Stimulated activated CD4-positive, alpha-beta T cell treated with anti-CD3 and anti-CD28 coated beads, Interleukin-2, amount 100 ng/mL, for 24 hours (primary cell): Measurements from ENCODE around the gene CADM1.

Experiments
- DNase-seq, 2 donors: peaks; one replicate each; pipeline ENCODE4 v3.0.0-alpha.2; 2020

Gene CADM1

DNA sequence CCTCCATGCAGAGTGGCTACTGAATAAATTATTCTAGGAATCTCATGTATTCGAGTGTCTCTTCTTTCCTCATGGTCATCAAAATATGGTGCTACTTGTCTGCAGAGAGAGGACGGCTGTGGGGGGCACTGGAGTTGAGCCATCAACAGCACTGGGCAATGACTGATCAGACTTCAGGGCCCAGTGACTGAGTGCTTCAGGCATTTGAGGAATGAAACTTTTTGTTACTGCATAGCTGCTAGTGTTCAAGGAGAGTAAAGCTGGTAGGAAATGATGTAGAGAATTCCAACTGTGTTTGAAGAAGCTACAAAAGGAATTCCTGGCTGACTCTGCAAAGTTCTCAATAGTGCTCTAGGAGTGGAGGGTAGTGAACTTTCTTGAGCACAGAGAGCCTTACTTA, 277.7 kb downstream of the CADM1 start:
- DNase-seq: no peak

DNA sequence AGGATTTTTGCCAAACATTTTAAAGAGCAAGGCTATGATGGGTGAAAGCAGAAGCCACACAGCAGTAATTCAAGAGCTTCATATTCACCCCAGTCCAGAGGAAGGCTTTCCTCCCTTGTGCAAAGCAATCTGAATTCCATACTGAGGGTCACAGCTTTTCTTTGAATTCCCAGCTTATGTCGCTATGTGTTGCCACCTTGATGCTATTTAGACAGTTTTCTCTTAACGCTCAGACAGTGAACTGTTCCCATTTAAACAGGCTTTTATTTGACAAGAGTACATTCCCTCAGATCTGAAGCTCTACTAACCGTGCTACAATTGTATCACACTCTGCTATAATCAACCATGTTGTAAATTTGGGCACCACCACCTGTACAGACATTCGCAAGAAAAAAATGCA, 279.7 kb downstream of the CADM1 start:
- no peak for DNase-seq

DNA sequence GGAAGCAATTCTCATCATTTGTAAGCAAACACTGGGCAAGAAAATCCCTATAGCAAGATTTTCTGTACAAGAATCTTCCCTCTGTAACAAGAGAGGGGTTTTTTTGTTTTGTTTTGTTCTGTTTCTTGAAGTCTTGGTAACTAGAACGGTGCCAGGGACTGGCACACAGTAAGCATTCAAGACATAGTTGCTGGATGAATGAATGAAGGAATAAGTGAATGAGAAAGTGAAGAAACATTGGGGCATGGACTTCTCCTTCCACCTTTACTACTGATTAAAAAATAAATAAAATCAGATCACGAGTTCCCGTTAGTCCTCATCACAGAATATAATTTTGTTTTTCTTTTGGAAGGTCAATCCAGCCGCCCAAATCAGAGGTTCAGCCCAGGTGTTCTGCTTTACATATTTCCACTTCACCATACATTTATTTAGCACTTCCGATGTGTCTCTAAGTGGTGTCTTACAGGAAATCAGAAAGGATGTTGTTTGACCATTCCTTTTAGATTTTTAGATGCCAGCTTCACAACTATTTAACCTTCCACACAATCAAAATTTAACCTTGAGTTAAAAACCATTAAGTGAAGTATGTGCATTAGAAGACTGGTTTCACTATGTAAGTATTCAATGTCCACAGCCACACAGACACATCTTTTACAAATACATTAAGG, 281.2 kb downstream of the CADM1 start:
- DNase-seq: no peak

DNA sequence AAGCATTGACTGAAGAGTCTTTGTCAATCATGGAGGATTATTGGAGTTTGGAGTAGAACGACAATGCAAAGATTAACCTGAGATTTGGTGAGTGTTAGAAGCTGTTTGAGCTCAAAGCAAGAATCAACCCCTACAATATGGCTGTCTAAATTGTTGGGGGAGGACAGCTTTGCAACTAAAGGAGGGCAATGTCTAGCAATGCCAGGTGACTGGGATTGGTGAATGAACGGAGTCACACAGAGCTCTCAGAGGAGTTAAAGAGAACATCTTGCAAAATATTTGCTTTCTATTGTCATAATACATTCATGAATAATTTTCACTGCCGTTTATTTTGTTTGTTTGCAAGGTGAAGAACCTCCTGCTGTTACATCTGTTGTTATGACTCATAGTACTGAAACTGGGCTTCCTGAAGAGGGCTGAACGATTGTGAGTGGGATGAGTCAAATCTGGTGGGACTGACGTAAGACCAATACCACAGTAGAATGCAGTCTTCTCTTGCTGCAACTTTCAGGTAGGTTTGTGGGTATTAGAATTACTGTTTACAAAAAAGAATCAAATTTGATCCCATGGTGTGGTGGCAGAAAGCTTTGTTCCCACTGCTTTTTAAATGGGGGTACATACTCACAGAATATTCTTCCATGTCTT, 281.9 kb downstream of the CADM1 start:
- DNase-seq: peak in 1 of 2 donors; percentile 18

DNA sequence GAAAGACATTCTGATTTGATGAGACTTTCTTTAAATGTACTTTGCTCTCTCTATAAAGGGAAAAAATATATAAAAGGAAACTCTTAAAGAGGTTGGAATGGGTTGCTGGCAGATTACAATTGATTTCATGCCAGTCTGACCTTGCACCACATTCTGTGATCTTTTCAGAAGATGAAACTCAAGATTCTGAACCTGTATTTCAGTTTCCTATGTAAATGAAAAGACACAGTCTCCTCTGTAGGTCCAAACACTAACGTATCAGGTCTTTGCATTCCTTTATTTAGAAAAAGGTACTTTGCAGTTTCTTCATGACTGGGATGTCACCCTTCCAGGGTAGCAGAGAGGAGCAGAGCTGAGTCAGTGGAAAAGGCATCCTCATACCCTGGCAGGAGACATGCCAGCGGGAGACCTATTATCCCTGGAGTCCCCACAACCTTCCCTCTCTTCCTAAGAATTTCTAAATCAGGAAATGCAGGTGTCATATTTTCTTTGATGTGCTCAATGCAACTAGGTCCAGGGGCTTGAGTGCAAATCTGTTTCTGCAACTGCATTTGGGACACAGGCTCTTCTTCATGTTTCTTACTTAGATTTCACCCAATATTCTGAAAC, 282.6 kb downstream of the CADM1 start:
- no peak for DNase-seq

DNA sequence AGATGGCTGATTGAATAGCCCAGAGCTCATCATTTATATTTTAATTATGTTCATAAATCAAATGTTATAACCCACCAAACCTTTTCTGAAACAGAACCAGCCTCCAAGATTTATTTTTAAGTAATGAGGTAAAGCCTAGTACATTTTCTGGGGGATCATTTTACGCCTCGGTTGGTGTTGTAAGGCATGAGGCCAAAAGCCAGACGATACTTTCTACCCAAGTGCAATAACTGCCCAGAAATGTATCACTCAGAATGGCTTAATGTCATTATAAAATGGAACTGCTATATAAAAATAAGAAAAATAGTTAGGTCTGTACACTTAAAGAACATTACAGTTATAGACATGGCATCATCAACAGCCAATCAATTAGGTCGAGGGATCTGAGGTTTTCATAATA, 283.3 kb downstream of the CADM1 start:
- DNase-seq: no peak

DNA sequence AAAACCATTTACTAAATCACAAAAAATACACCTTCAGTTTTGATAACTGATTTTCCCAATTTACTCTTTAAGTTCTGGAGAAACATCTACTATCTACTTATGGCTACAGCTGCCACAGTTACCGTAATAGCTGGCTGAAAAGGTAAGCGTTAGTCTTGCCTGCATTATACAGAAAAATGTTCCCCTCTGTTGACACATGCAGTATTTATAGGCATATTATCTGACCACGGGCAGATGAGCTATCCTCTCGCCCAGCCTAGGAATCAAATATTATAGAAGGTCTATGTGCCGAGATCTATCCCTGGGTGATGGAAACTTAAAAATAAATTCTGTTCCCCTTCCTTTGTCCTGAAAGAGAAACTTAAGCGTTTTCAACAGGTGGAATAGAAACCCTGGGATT, 283.8 kb downstream of the CADM1 start:
- DNase-seq: no peak

DNA sequence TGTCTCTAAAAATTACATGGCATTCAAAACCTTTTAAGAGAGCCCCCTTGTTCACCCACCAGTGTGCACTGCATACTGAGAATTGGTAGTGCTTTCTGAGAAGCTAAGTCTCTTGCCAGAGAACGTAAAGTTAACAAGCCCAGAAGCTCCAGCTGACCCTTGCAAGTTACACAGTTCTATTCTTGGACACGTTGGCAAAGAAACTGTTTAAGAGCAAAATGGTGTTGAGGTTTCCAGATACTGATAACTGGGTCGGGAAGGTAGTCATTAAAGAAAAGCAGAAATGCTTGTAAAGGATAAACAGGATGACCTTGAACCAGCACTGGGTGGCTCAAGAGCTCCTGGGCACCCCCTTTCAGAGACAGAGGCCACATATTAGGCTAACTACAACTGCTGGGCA, 284.8 kb downstream of the CADM1 start:
- no peak for DNase-seq

DNA sequence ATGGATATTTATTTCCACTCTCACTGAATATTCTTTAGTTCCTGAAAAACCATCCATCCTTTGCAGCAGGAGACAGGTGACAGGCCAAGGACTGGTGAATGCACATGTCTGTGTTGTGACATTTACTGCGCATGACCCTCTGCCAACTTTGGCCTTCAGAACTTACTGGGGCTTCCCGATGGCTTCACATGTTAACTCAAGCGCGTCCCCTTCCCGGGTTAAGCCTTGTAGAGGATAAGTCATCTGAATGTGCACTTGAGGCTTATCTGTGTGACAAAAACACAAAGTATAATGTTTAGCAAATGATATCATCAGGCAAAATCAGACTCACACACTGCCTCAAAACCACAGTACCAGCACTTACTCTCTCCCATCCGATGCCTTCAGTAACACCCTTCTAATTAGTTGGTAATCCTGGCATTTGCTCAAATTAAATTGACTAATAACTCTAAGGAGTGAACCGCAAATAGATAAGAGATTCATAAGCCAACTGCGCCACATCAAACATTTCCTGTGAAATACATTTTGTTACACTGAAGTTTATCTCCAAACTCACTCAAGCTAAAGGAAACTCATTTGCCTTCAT, 286.4 kb downstream of the CADM1 start:
- no peak for DNase-seq

DNA sequence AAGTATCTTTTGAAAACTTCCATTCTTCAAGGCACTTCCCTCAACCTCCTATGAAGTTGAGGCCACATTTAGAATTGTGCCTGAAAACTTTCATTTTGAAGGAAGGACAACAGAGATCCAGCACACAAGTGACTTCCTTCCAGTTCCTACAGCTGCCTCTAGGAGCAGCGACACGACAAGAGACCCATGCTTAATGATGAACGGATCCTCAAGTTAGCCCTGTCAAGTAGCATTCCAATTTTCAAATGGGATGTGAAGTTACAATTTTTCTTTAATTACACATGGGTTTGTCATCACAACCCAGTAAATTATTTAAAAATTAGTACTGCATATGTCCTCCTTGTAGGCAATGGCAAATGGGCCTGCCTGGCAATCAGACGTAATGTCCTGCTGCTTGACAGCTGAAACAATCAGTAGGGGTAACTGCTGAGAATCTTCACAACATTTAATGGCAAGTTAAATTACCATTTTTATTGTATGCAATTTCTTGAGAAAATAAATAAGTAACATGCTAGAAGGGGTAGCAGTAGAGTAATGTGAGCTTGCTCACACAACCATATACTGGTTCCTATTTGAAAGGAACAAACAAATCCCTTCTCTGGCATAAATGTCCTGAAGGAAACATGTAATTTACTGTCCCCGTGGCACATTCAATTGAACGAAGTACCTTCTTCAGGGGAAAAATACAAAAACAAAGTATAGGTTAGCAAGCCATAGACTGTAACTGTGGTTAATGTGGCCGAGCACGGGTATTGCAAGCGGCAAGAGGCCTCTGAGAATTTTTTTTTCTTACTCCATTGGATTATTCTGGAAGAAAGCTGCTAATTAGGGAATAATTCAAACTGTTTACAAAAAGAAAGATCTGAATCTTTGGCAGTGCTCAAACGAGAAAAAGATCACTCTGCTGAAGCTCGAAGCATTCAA, 288.3 kb downstream of the CADM1 start:
- DNase-seq: no peak

DNA sequence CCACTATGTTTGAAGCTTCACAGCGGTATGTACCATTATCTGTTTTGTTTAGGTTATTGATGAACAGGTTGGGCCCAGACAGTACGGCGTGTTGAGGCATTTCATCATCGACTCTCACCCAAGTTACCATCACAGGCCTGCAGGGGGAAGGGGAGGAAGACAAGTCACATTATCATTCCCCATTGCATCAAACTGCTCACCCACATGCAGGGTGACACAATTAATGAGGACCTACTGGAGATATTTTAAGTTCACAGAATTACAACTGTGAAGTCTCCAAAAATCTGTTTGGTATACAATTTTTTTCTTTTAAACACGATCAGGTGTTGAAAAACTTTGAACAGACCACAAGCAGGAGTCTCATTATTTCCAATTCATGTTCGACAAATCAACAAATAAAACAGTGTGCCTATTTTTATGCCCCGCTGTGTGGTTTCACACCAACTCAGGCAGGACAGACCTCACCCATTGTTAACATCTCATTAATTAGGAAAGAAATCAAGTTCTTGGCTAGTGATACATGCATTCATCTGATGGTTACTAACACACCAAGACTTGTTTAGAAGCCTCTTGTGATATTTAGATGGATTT, 289.5 kb downstream of the CADM1 start:
- DNase-seq: no peak

DNA sequence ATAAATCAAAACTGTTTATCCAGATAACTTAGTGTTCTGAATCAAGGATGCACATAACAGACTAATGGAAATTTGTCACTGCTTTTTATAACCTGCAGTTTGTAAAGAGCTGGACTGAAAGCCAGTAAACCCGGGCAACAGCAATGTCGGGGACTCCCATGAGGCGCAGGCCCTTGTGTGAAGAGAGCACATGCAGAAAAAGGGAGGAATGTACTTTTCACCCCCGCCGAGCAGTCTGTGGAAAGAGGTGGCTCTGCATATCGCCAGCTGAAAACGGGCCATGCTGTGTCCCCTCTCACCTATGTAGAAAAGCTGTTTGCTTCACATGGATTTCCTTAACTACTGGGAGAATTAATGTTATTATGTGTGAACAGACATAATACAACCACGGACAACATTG, 291.2 kb downstream of the CADM1 start:
- DNase-seq: no peak

DNA sequence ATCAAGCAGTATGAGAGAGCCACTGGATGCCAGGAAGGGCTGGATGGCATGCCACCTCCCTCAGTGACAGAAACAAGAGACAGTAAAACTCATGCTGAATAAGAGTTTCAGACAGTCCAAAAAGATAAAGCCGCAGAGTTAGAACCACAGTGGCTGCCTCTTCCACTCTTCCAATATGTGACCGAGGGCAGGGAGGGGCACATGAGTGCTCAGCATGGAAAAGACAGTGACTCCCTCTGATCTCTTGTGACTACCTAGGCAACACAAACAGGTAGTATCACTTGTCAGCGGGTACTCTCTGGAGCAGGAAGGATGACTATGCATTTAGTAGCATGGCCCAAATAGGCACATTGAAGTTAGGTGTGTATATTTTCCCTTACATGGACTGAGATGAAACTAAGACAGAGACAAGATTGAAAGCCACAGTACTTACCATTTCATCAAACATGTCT, 295.4 kb downstream of the CADM1 start:
- DNase-seq: no peak

DNA sequence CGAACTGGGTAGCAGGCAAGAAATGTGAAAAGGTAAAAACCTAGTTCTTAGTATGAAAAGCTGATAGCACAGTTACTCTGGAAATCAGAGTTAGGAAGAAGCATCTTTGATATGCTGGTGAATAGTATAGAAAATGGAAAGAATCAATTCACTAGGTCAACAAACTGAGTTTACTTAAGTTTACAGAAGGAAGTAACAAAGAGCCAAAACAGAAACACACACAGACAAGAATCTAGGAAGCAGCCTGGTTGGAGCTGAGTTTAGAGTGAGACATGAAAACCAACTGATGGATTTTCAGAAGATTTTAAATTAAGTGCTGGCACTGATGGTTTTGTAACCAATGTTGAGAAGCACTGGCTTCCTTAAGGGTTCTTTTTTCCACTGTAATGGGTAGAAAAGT, 296.3 kb downstream of the CADM1 start:
- no peak for DNase-seq

DNA sequence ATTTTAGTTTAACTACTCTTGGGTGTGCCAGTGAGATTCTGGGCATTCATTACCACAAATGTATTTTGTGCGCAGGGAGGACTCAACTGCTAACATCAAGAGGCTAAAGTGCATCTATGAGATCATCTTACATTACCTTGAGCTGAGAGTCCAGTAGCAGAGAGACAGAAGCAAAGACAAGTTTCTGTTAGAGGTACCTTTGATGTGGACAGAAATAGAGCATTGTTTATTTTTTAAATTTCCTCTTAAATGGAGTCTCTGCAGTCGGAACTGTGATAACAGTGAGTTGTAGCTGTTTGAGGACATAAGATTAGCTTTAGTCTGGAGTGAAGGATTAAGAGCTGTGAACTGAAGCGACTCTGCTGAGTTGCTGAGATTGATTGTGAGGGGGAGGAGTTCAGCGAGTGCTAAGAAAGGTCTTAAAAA, 297.0 kb downstream of the CADM1 start:
- DNase-seq: no peak

DNA sequence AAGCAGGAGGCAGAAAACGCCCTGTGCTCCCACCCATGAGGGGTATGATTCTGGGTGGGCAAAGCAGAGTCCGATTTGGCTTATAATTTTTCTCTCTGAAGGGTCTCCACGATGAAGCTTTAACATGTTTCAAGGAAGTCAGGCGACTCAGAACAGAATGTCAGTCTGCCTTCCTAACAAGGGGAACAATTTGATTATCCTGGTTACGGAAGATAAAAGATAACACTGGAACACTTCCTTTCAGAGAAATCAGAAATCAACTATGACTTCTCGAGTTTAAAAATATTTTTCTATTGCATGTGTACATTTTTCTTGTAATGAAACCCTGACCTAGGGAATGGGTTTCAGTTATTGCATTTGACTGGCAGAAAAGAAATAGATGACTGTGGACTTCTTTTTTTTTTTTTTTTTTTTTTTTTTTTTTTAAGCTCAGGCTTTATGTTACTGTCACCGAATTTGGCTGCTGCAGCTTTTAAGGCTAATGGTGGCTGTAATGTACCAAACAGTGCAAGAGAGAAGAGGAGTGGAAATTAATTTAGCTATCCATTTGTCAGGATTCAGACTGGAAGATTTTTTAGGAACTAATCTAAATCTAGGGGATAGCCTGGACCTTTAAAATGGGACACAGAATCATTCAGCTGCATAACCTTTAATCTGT, 297.7 kb downstream of the CADM1 start:
- DNase-seq: no peak

DNA sequence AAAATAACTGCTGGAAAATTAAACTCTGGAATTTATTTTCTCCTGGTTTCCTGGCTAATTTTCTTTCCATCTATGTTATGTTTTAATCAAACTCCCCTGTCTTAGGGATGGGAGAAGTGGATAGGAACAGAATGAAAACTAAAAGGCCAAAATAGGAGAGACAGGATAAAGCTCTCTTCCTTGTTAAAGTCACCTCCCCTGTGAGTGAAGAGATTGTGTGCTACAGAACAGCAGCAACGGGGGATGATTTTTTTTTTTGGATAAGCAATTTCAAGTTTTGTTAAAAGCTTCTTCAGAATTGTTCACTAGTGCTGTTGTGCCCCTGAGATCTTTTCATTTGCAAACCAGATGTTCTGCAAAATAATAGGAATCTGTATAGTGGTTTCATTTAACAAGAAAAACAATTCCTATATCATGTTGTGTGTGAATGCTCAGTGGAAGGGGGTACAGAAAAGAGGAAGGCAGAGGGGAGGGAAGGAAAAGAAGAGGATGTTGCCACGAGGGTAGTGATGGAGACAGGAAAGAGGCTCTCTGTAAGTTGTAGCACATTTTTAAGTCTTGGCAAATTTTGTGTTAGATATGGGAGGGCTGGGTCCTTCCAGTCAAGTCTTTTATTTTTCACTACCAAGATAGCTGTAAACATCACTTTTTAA, 301.2 kb downstream of the CADM1 start:
- no peak for DNase-seq

DNA sequence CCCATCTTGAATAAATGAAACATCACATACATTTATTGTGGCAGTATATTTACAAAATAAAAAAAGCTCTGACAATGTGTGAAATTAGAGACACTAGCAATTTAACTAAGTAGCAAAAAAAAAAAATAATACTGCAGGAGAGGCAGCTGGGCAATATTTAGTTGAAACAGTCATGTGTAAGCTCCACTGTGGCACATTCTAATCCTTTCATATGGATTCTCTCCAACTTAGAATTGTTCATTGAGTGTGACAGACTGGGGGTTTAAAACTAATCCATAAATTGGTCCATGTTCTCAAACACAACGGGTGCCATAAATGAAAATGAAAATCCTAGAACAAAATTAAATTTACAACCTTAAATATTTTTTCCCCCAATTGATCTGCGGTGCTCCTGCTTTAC, 302.1 kb downstream of the CADM1 start:
- DNase-seq: no peak

DNA sequence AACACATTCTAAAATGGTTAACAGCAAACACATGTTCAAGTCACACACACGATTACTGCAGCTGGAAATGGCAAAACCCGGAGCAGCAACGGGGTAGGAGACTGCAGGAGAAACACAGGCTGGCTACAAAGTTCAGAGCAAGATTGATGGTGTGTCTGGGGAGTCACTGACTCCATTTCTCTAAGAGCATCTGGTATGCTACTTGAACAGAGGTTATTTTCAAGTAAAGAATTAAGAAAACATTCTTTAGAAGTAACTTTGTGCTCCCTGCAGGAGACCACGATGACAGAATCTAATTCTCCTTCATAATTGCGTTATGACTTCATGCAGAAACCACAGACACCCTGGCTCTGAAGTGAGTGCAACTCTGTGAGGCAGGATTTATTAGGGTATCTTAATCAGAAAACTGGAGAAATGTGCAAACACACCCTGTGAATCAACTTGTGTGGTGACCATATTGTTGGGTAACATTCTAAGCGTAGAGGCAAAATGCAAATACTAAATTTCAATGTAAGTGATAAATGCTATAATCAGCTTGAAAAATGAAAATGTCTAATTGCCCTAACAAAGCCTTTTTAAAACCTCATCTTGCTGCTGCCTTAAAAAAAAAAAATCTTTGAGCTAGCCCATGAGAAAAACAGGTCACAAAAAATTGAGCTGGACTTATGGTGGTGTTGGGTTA, 303.0 kb downstream of the CADM1 start:
- no peak for DNase-seq

DNA sequence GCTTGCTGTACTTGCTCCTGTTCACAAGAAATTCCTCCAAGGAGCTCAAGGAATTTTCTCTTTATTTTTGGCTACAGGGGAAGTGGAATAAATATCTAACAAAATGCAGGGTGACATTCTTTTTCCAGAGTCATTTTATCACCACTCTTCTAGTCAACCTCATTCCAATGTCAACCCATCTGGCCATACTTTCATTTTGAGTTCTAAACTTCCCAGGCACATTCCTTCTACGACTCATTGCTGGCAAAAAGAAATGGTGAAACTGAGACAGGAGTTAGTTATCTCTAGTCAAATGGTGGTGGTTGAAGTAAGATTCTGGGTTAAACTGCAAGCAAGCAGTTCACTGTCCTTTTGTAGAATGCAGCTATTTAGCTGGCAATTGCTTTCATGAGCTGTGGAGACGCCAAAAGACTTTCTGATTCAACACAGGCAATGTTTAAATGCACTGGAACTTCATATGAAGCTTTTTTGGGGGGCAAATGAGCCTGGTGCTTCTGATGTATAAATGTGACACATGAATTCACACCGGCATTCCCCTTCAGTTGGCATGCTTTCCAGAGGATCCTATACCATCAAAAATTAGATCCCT, 304.6 kb downstream of the CADM1 start:
- DNase-seq: no peak
